HG02571 (cell line): ENCODE measurements around the gene CHST11.
"Not testable (repeated sequence)": the region's sequence is repeated elsewhere in the genome, so short reads cannot be mapped to it uniquely, and the experiment has no call there.

Experiments used
- ATAC-seq: cut with Tn5 transposase; IDR thresholded peaks from one replicate; pipeline ENCODE4 v1.9.1; 2021; ENCODE audit warnings: mild to moderate bottlenecking, moderate library complexity; ENCODE audit not compliant: unreplicated experiment

The CHST11 gene

GRCh38 chr12:104600790-104601739 lies 144.3 kb downstream of the CHST11 start:
- no peak for ATAC-seq

- ATAC-seq, result no peak
Measured at GRCh38 chr12:104602406-104602805, 145.7 kb downstream of the CHST11 start.

GRCh38 chr12:104602896-104603295 lies 146.1 kb downstream of the CHST11 start:
- no peak for ATAC-seq

- no peak for ATAC-seq
Measured at GRCh38 chr12:104603545-104603973, 146.8 kb downstream of the CHST11 start.

- ATAC-seq, result peak; percentile 70
Measured at GRCh38 chr12:104604070-104604994, 147.6 kb downstream of the CHST11 start.

- ATAC-seq, result no peak
Measured at GRCh38 chr12:104604995-104605675, 148.4 kb downstream of the CHST11 start.

- no peak for ATAC-seq
Measured at GRCh38 chr12:104605685-104606084, 148.9 kb downstream of the CHST11 start.

GRCh38 chr12:104608998-104609397 lies 152.2 kb downstream of the CHST11 start:
- no peak for ATAC-seq

- no peak for ATAC-seq
Measured at GRCh38 chr12:104609445-104609844, 152.7 kb downstream of the CHST11 start.

- ATAC-seq, result no peak
Measured at GRCh38 chr12:104610513-104611235, 153.9 kb downstream of the CHST11 start.

- ATAC-seq, result no peak
Measured at GRCh38 chr12:104611671-104612070, 154.9 kb downstream of the CHST11 start.

- ATAC-seq, result not testable (repeated sequence)
Measured at GRCh38 chr12:104613372-104613771, 156.6 kb downstream of the CHST11 start.

GRCh38 chr12:104615048-104615561 lies 158.4 kb downstream of the CHST11 start:
- ATAC-seq, result no peak

- ATAC-seq, result no peak
Measured at GRCh38 chr12:104618691-104619090, 161.9 kb downstream of the CHST11 start.

GRCh38 chr12:104619305-104619704 lies 162.6 kb downstream of the CHST11 start:
- no peak for ATAC-seq

- no peak for ATAC-seq
Measured at GRCh38 chr12:104620837-104621531, 164.2 kb downstream of the CHST11 start.

GRCh38 chr12:104622928-104623327 lies 166.2 kb downstream of the CHST11 start:
- no peak for ATAC-seq

GRCh38 chr12:104623883-104624282 lies 167.1 kb downstream of the CHST11 start:
- no peak for ATAC-seq

- no peak for ATAC-seq
Measured at GRCh38 chr12:104624529-104624928, 167.8 kb downstream of the CHST11 start.
